DMS 273 treated with DMSO at 0.1 percent for 48 hours (cell line): ENCODE data around the gene KCP.
"Not testable (repeated sequence)": the region's sequence is repeated elsewhere in the genome, so short reads cannot be mapped to it uniquely, and the experiment has no call there.

Experiments used
- DNase-seq: peaks from one replicate; lab custom pipeline; 2025; lab: John Stamatoyannopoulos, UW

The KCP gene

GRCh38 chr7:128921866-128922440 lies 11.4 kb upstream of the KCP start:
- no peak for DNase-seq

- DNase-seq, result no peak
Measured at GRCh38 chr7:128920913-128921582, 10.5 kb upstream of the KCP start.

- DNase-seq, result no peak
Measured at GRCh38 chr7:128919881-128920799, 9.6 kb upstream of the KCP start.

GRCh38 chr7:128919241-128919640 lies 8.7 kb upstream of the KCP start:
- no peak for DNase-seq

- DNase-seq, result no peak
Measured at GRCh38 chr7:128918016-128918665, 7.6 kb upstream of the KCP start.

- no peak for DNase-seq
Measured at GRCh38 chr7:128917122-128917521, 6.6 kb upstream of the KCP start.

- no peak for DNase-seq
Measured at GRCh38 chr7:128916643-128916915, 6.1 kb upstream of the KCP start.

GRCh38 chr7:128915841-128916642 lies 5.5 kb upstream of the KCP start:
- DNase-seq, result no peak

GRCh38 chr7:128915271-128915819 lies 4.8 kb upstream of the KCP start:
- DNase-seq, result no peak

- no peak for DNase-seq
Measured at GRCh38 chr7:128914566-128915151, 4.2 kb upstream of the KCP start.

- no peak for DNase-seq
Measured at GRCh38 chr7:128913870-128914565, 3.5 kb upstream of the KCP start.

- not testable (repeated sequence) for DNase-seq
Measured at GRCh38 chr7:128912709-128913495, 2.4 kb upstream of the KCP start.

GRCh38 chr7:128912281-128912680 lies 1.8 kb upstream of the KCP start:
- no peak for DNase-seq

- no peak for DNase-seq
Measured at GRCh38 chr7:128911423-128912031, 1.0 kb upstream of the KCP start.

- DNase-seq, result peak; percentile 45
Measured at GRCh38 chr7:128909625-128910568, 612 bp downstream of the KCP start.

- no peak for DNase-seq
Measured at GRCh38 chr7:128908750-128909624, 1.5 kb downstream of the KCP start.
